Neural cell (in vitro differentiated cells): Measurements from ENCODE around the gene MREG. TPM values are rescaled to one million over a fixed set of nuclear protein-coding genes. Genes with fewer than 3 reads are reported as not detected.

Source experiments
- H2AFZ ChIP-seq: fragments of 200-600, 300-800 bp; sonication (generic), shearing (Covaris generic); 2 replicates; pipeline ENCODE4 v1.6.0; 2014; ENCODE audit warnings: low read depth, mild to moderate bottlenecking, antibody characterized with exemption, low read length, moderate library complexity
- H3F3A ChIP-seq: fragments of 200-600 bp; shearing (Covaris generic); 2 replicates; pipeline ENCODE4 v1.6.1; 2016; ENCODE audit warnings: mild to moderate bottlenecking, moderate library complexity, mixed read lengths, antibody characterized with exemption, low read length; ENCODE audit not compliant: insufficient read depth, poor library complexity, severe bottlenecking
- H3K27ac ChIP-seq: fragments of 200-600, 300-800 bp; sonication (generic), shearing (Covaris generic); 2 replicates; pipeline ENCODE4 v1.5.1; 2014; ENCODE audit warnings: mild to moderate bottlenecking, low read length, moderate library complexity
- H3K27me3 ChIP-seq: fragments of 300-800, 200-600 bp; sonication (generic), shearing (Covaris generic); 2 replicates; pipeline ENCODE4 v1.6.0; 2014; ENCODE audit warnings: mild to moderate bottlenecking, low read depth, low read length, moderate library complexity; ENCODE audit not compliant: insufficient read depth
- H3K36me3 ChIP-seq: fragments of 300-800, 200-600 bp; sonication (generic), shearing (Covaris generic); 2 replicates; pipeline ENCODE4 v1.5.1; 2014; ENCODE audit warnings: mild to moderate bottlenecking, antibody characterized with exemption, low read length, moderate library complexity; ENCODE audit not compliant: insufficient read depth
- H3K4me2 ChIP-seq: fragments of 300-800, 200-600 bp; sonication (generic), shearing (Covaris generic); 2 replicates; pipeline ENCODE4 v1.6.0; 2014; ENCODE audit warnings: mild to moderate bottlenecking, low read length
- H3K4me3 ChIP-seq: fragments of 300-800, 200-600 bp; sonication (generic), shearing (Covaris generic); 2 replicates; pipeline ENCODE4 v1.5.1; 2014; ENCODE audit warnings: mild to moderate bottlenecking, low read length, moderate library complexity
- H3K79me2 ChIP-seq: fragments of 200-600 bp; shearing (Covaris generic); replicated peaks from 2 replicates; pipeline ENCODE4 v1.6.0; 2014; ENCODE audit warnings: mild to moderate bottlenecking, low read length, moderate library complexity; ENCODE audit not compliant: insufficient read depth
- H3K9ac ChIP-seq: fragments of 300-800, 200-600 bp; sonication (generic), shearing (Covaris generic); 2 replicates; pipeline ENCODE4 v1.6.1; 2016; ENCODE audit warnings: mild to moderate bottlenecking, low read length, mixed read lengths
- H3K9me2 ChIP-seq: fragments of 200-600 bp; shearing (Covaris generic); 2 replicates; pipeline ENCODE4 v1.6.1; 2016; ENCODE audit warnings: mild to moderate bottlenecking, low read length, mixed read lengths; ENCODE audit not compliant: insufficient read depth
- H3K9me3 ChIP-seq: fragments of 200-600, 300-800 bp; sonication (generic), shearing (Covaris generic); 2 replicates; pipeline ENCODE4 v1.6.1; 2016; ENCODE audit warnings: mild to moderate bottlenecking, mixed run types, low read length, moderate library complexity, mixed read lengths
- H4K20me1 ChIP-seq: fragments of 200-600 bp; shearing (Covaris generic); 2 replicates; pipeline ENCODE4 v1.6.1; 2016; ENCODE audit warnings: mild to moderate bottlenecking, mixed run types; ENCODE audit not compliant: insufficient read depth
- CTCF ChIP-seq: fragments of 450-650 bp; IDR thresholded peaks from 2 replicates; pipeline ENCODE4 v1.5.1; 2014; ENCODE audit warnings: antibody characterized with exemption, mild to moderate bottlenecking, moderate library complexity; ENCODE audit not compliant: poor library complexity, severe bottlenecking
- EP300 ChIP-seq: fragments of 450-650 bp; conservative IDR thresholded peaks from 2 replicates; pipeline ENCODE4 v1.6.1; 2014; ENCODE audit warnings: antibody characterized with exemption, mild to moderate bottlenecking, moderate library complexity; ENCODE audit not compliant: poor library complexity, severe bottlenecking
- EZH2 ChIP-seq: fragments of 200-600, 300-800 bp; shearing (Covaris generic), sonication (generic); IDR thresholded peaks from 2 replicates; pipeline ENCODE4 v1.6.1; 2014; ENCODE audit warnings: antibody characterized with exemption, low read length, borderline replicate concordance, mild to moderate bottlenecking; ENCODE audit not compliant: insufficient read depth, poor library complexity, severe bottlenecking
- MXI1 ChIP-seq: fragments of 450-650 bp; conservative IDR thresholded peaks from 2 replicates; pipeline ENCODE4 v1.6.1; 2014; ENCODE audit warnings: antibody characterized with exemption, mild to moderate bottlenecking; ENCODE audit not compliant: poor library complexity, severe bottlenecking
- POLR2AphosphoS5 ChIP-seq: IDR thresholded peaks from 2 replicates; pipeline ENCODE4 v1.6.1; 2012
- RAD21 ChIP-seq: fragments of 450-650 bp; conservative IDR thresholded peaks from 2 replicates; pipeline ENCODE4 v1.6.1; 2014; ENCODE audit warnings: antibody characterized with exemption, mild to moderate bottlenecking, moderate library complexity
- REST ChIP-seq: IDR thresholded peaks from 2 replicates; pipeline ENCODE4 v1.6.1; 2012; ENCODE audit warnings: borderline replicate concordance
- SMC3 ChIP-seq: fragments of 450-650 bp; conservative IDR thresholded peaks from 2 replicates; pipeline ENCODE4 v1.6.1; 2014; ENCODE audit warnings: antibody characterized with exemption, mild to moderate bottlenecking, moderate library complexity; ENCODE audit not compliant: poor library complexity
- TAF1 ChIP-seq: IDR thresholded peaks from 2 replicates; pipeline ENCODE4 v1.6.1; 2012; ENCODE audit warnings: low read depth
- polyA plus RNA-seq: library from polyadenylated mRNA; depleted of rRNA; stranded (reverse); fragments of >200 nt; gene quantifications from 2 replicates; pipeline ENCODE4 v1.2.3, GENCODE V29; 2014

The MREG gene
- polyA plus RNA-seq, 1 donor from 2014 or later, result 9.1 TPM

- no peaks in the 10 kb centered on the region for H3K36me3 ChIP-seq
- no peak overlapping the region for H2AFZ ChIP-seq
- H3K9me2 ChIP-seq, result no peaks in the 10 kb centered on the region
- no peaks in the 10 kb centered on the region for H3K79me2 ChIP-seq
- no peaks in the 10 kb centered on the region for H4K20me1 ChIP-seq
- H3F3A ChIP-seq, result no peaks in the 10 kb centered on the region
- no peaks in the 10 kb centered on the region for H3K27me3 ChIP-seq
- H3K27ac ChIP-seq, result no peak overlapping the region
- no peak overlapping the region for H3K9ac ChIP-seq
- no peak overlapping the region for H3K4me2 ChIP-seq
- no peaks in the 10 kb centered on the region for H3K9me3 ChIP-seq
- no peak overlapping the region for H3K4me3 ChIP-seq
- TF ChIP-seq EP300, result no peak
- TF ChIP-seq EZH2, result no peak
- TF ChIP-seq TAF1, result no peak
- TF ChIP-seq SMC3, result no peak
Measured at GRCh38 chr2:216004697-216005283, 8.6 kb downstream of the MREG start.

- Histone ChIP-seq H3K79me2 (no peaks in the 10 kb centered on the region), H3K27ac (no peak overlapping the region), H3K4me3 (no peak overlapping the region), H3K27me3 (no peaks in the 10 kb centered on the region), H3K9ac (no peak overlapping the region), H3K4me2 (no peak overlapping the region), H3F3A (no peaks in the 10 kb centered on the region), H3K9me2 (no peaks in the 10 kb centered on the region), H3K9me3 (no peaks in the 10 kb centered on the region), H3K36me3 (no peaks in the 10 kb centered on the region), H2AFZ (no peak overlapping the region), H4K20me1 (no peaks in the 10 kb centered on the region)
- TF ChIP-seq MXI1 (no peak), RAD21 (no peak), REST (no peak), EP300 (no peak), SMC3 (no peak), EZH2 (no peak)
Measured at GRCh38 chr2:216003876-216004696, 9.3 kb downstream of the MREG start.

GRCh38 chr2:216002693-216003092, 10.7 kb downstream of the MREG start:
- no peaks in the 10 kb centered on the region for H3F3A ChIP-seq
- no peaks in the 10 kb centered on the region for H3K36me3 ChIP-seq
- no peaks in the 10 kb centered on the region for H4K20me1 ChIP-seq
- H3K9me2 ChIP-seq, result no peaks in the 10 kb centered on the region
- no peak overlapping the region for H3K4me3 ChIP-seq
- H2AFZ ChIP-seq, result no peak overlapping the region
- no peaks in the 10 kb centered on the region for H3K79me2 ChIP-seq
- H3K9ac ChIP-seq, result no peak overlapping the region
- H3K9me3 ChIP-seq, result no peaks in the 10 kb centered on the region
- H3K27ac ChIP-seq, result no peak overlapping the region
- H3K4me2 ChIP-seq, result no peak overlapping the region
- TF ChIP-seq MXI1 (no peak), EZH2 (no peak), EP300 (no peak), SMC3 (no peak), TAF1 (no peak), REST (no peak), RAD21 (no peak), POLR2AphosphoS5 (no peak), CTCF (no peak)
- no peaks in the 10 kb centered on the region for H3K27me3 ChIP-seq
